Nephron progenitor cell (in vitro differentiated cells): ENCODE measurements around the gene SLC25A45.

Experiments used
- DNase-seq: peaks from one replicate; pipeline ENCODE4 v3.0.0; 2021
- H3K27ac Mint-ChIP-seq: 2 replicates; pipeline ENCODE4 v1.8.0; 2021; ENCODE audit warnings: mild to moderate bottlenecking, moderate library complexity, mixed read lengths
- H3K27me3 Mint-ChIP-seq: 2 replicates; pipeline ENCODE4 v1.8.0; 2021; ENCODE audit warnings: mild to moderate bottlenecking, low read depth, mixed read lengths; ENCODE audit not compliant: poor library complexity
- H3K36me3 Mint-ChIP-seq: 2 replicates; pipeline ENCODE4 v1.8.0; 2021; ENCODE audit warnings: low read depth, mixed read lengths
- H3K4me1 Mint-ChIP-seq: 2 replicates; pipeline ENCODE4 v1.8.0; 2021; ENCODE audit warnings: mixed read lengths
- H3K4me3 Mint-ChIP-seq: 2 replicates; pipeline ENCODE4 v1.8.0; 2021; ENCODE audit warnings: mild to moderate bottlenecking, moderate library complexity, mixed read lengths
- H3K9me3 Mint-ChIP-seq: 2 replicates; pipeline ENCODE4 v1.8.0; 2021; ENCODE audit warnings: mild to moderate bottlenecking, moderate library complexity, mixed read lengths
- CTCF ChIP-seq: fragments of 200-600 bp; sonication (generic); IDR thresholded peaks from 2 replicates; pipeline ENCODE4 v1.5.0; 2021; ENCODE audit warnings: antibody characterized with exemption

Gene SLC25A45

GRCh38 chr11:65382033-65382803 lies at the start of gene SLC25A45:
SLC25A45 (minus strand) TSS chr11:65382646; CDS start chr11:65381951, 695 bp downstream.
- peaks cover 48% of the 10 kb centered on the region for H3K4me1 Mint-ChIP-seq
- no peaks in the 10 kb centered on the region for H3K9me3 Mint-ChIP-seq
- TF ChIP-seq CTCF: peak; percentile 55
- peak within 1 kb of the TSS; percentile 63 for H3K4me3 Mint-ChIP-seq
- peaks cover 3% of the 10 kb centered on the region for H3K27me3 Mint-ChIP-seq
- H3K27ac Mint-ChIP-seq: peak within 1 kb of the TSS; percentile 99
- H3K36me3 Mint-ChIP-seq: no peaks in the 10 kb centered on the region
- DNase-seq: peak; percentile 78

- peaks cover 17% of the 10 kb centered on the region for H3K36me3 Mint-ChIP-seq
- H3K27me3 Mint-ChIP-seq: no peaks in the 10 kb centered on the region
- no peak overlapping the region for H3K4me3 Mint-ChIP-seq
- no peak for DNase-seq
- H3K27ac Mint-ChIP-seq: no peak overlapping the region
- no peaks in the 10 kb centered on the region for H3K9me3 Mint-ChIP-seq
- no peak for TF ChIP-seq CTCF
- peaks cover 44% of the 10 kb centered on the region for H3K4me1 Mint-ChIP-seq
These were observed 49.1 kb upstream of the SLC25A45 start for GRCh38 chr11:65431451-65432099.

DNA sequence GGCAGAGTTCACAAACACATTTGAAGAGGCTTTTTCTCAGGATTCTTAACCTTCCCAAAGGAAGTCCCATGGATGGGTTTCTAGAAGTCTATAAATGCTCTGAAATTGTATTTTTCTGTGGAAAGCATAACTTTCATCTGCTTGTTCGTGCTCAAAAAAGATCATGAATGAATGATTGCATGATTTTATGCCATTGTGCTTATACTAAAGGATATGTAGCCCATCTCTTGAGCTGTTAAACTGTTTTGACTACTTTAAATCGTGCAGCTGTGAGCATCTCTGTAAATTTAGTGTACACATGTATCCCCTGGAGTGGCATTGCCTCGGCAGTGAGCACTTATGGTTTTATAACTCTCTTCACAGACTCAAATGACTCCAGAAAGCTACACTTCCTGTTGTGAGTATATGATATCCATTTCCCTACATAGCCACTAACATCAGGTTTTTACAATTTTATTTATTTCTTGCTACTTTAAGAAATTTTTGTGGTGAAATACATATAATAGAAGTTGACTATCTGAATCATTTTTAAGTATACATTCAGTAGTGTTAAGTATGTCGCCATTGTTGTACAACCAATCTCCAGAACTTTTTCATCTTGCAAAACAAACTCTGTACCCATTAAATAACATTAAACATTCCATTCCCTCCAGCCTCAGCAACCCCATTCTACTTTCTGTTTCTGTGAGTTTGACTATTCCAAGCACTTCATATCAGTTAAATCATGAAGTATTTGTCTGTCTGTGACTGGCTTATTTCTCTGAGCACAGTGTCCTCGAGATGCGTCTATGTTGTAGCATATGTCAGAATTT lies 48.2 kb upstream of the SLC25A45 start:
- H3K27me3 Mint-ChIP-seq: no peaks in the 10 kb centered on the region
- peaks cover 53% of the 10 kb centered on the region for H3K4me1 Mint-ChIP-seq
- H3K9me3 Mint-ChIP-seq: no peaks in the 10 kb centered on the region
- H3K27ac Mint-ChIP-seq: peak overlapping the region; percentile 84
- H3K36me3 Mint-ChIP-seq: peaks cover 11% of the 10 kb centered on the region
- peak overlapping the region; percentile 44 for H3K4me3 Mint-ChIP-seq
- no peak for DNase-seq
- TF ChIP-seq CTCF: no peak

DNA sequence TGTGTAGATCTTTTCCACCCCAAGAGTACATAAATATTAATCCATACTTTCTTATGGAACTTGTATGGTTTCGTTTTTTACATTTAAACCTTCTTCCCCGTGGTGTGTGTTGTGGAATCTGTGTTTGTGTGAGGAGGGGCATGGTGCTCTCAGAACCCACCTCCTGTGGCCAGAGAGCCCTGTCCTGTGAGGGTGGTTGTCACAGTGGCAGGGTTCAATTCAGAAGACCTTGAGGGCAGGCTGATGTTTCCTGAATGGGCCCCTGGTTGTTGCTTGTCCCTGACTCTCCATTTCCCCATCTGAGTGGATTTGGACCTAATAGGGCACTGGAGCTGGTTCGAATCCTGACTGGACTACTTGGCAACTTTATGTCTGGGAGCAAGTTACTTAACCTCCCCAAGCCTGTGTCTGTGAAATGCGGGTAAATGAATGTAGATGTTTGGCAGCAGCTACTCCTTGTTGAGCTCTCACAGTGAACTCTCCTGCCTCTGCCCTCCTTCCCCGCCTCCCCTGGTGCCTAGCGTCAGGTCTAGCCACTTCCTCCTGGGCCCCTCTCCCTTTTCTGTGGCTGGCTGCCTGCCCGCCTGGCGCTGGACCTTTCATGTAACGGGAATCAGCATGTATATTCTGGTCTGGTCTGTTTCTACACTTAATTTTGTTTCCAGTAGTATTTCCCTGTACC lies 47.4 kb upstream of the SLC25A45 start:
- H3K27ac Mint-ChIP-seq: peak overlapping the region; percentile 84
- H3K9me3 Mint-ChIP-seq: no peaks in the 10 kb centered on the region
- DNase-seq: no peak
- no peaks in the 10 kb centered on the region for H3K27me3 Mint-ChIP-seq
- H3K4me3 Mint-ChIP-seq: peak overlapping the region; percentile 44
- peaks cover 3% of the 10 kb centered on the region for H3K36me3 Mint-ChIP-seq
- H3K4me1 Mint-ChIP-seq: peaks cover 61% of the 10 kb centered on the region
- TF ChIP-seq CTCF: no peak

GRCh38 chr11:65429068-65429681 lies 46.7 kb upstream of the SLC25A45 start:
- TF ChIP-seq CTCF: no peak
- peak overlapping the region; percentile 41 for H3K4me3 Mint-ChIP-seq
- no peaks in the 10 kb centered on the region for H3K27me3 Mint-ChIP-seq
- no peak for DNase-seq
- H3K4me1 Mint-ChIP-seq: peaks cover 68% of the 10 kb centered on the region
- H3K27ac Mint-ChIP-seq: peak overlapping the region; percentile 29
- no peaks in the 10 kb centered on the region for H3K36me3 Mint-ChIP-seq
- no peaks in the 10 kb centered on the region for H3K9me3 Mint-ChIP-seq
